Measurements from ENCODE around the gene BCAS2.

BCAS2 gene

DNA sequence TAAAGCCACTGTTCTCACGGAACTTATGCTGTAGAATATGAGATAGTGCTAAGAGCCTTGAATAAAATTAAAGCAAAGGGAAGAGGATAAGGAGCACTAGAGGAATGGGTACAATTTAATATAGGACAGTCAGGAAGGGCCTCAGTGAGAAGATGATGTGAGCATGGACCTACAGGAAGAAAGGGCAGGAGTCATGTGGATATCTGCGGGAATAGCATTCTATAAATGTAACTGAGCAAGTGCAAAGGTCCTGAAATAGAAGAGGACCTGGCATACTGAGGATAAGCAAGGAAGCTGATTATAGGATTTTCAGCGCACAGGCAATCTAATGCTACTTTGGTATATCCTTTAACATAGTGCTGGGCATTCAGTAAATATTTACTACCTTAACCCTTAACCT, 12.6 kb upstream of the BCAS2 start:
- DNase-seq (ENCODE audit: low read depth in 1 of 2, low spot score in 1 of 2), result no peak
- Histone ChIP-seq H3K4me3 (replicated peaks; ENCODE audit: insufficient read depth, low read length) (no peak overlapping the region), H3K27me3 (ENCODE audit: insufficient read depth, poor library complexity, severe bottlenecking) (peaks cover under 1% of the 10 kb centered on the region), H3K27ac (replicated peaks) (no peak overlapping the region)
- TF ChIP-seq, protein P1, sequence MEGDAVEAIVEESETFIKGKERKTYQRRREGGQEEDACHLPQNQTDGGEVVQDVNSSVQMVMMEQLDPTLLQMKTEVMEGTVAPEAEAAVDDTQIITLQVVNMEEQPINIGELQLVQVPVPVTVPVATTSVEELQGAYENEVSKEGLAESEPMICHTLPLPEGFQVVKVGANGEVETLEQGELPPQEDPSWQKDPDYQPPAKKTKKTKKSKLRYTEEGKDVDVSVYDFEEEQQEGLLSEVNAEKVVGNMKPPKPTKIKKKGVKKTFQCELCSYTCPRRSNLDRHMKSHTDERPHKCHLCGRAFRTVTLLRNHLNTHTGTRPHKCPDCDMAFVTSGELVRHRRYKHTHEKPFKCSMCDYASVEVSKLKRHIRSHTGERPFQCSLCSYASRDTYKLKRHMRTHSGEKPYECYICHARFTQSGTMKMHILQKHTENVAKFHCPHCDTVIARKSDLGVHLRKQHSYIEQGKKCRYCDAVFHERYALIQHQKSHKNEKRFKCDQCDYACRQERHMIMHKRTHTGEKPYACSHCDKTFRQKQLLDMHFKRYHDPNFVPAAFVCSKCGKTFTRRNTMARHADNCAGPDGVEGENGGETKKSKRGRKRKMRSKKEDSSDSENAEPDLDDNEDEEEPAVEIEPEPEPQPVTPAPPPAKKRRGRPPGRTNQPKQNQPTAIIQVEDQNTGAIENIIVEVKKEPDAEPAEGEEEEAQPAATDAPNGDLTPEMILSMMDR (IDR thresholded peaks at IDR 0.05; ENCODE audit: insufficient read depth, low read length), result no peak
- no peak for TF ChIP-seq SPI1 (IDR thresholded peaks at IDR 0.05; ENCODE audit: borderline replicate concordance, low read depth)
- TF ChIP-seq GABPA (IDR thresholded peaks at IDR 0.05; ENCODE audit: low read depth), result no peak
- TF ChIP-seq, protein P2, sequence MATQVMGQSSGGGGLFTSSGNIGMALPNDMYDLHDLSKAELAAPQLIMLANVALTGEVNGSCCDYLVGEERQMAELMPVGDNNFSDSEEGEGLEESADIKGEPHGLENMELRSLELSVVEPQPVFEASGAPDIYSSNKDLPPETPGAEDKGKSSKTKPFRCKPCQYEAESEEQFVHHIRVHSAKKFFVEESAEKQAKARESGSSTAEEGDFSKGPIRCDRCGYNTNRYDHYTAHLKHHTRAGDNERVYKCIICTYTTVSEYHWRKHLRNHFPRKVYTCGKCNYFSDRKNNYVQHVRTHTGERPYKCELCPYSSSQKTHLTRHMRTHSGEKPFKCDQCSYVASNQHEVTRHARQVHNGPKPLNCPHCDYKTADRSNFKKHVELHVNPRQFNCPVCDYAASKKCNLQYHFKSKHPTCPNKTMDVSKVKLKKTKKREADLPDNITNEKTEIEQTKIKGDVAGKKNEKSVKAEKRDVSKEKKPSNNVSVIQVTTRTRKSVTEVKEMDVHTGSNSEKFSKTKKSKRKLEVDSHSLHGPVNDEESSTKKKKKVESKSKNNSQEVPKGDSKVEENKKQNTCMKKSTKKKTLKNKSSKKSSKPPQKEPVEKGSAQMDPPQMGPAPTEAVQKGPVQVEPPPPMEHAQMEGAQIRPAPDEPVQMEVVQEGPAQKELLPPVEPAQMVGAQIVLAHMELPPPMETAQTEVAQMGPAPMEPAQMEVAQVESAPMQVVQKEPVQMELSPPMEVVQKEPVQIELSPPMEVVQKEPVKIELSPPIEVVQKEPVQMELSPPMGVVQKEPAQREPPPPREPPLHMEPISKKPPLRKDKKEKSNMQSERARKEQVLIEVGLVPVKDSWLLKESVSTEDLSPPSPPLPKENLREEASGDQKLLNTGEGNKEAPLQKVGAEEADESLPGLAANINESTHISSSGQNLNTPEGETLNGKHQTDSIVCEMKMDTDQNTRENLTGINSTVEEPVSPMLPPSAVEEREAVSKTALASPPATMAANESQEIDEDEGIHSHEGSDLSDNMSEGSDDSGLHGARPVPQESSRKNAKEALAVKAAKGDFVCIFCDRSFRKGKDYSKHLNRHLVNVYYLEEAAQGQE (IDR thresholded peaks at IDR 0.05; ENCODE audit: insufficient replicate concordance, low read depth), result no peak
- no peak for TF ChIP-seq POLR2AphosphoS5 (IDR thresholded peaks at IDR 0.05; ENCODE audit: low read depth)

DNA sequence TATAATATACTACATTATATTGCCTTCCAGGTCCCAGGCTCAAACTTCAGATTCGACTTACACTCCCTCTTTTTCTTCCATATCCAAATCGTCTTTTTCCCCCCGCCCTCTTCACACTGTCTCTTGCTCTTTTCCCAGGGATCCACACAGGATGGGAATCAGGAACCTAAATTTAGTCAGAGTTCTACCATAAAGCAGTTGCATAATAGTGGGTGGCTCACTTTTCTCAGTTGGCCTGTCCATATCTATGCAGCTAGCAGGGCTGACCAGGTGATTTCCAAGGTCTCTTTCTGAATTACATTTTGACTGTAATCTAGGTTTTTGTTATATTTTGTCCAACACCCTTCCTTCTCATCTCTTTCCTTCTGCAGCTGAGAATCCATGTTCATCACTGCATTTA, 7.7 kb upstream of the BCAS2 start:
- Histone ChIP-seq H3K27me3 (ENCODE audit: insufficient read depth, poor library complexity, severe bottlenecking) (no peaks in the 10 kb centered on the region), H3K4me3 (replicated peaks; ENCODE audit: insufficient read depth, low read length) (no peak overlapping the region), H3K27ac (replicated peaks) (no peak overlapping the region)
- DNase-seq (ENCODE audit: low read depth in 1 of 2, low spot score in 1 of 2), result no peak
- TF ChIP-seq POLR2AphosphoS5 (IDR thresholded peaks at IDR 0.05; ENCODE audit: low read depth), result no peak
- TF ChIP-seq, protein P1 (IDR thresholded peaks at IDR 0.05; ENCODE audit: insufficient read depth, low read length), result no peak

DNA sequence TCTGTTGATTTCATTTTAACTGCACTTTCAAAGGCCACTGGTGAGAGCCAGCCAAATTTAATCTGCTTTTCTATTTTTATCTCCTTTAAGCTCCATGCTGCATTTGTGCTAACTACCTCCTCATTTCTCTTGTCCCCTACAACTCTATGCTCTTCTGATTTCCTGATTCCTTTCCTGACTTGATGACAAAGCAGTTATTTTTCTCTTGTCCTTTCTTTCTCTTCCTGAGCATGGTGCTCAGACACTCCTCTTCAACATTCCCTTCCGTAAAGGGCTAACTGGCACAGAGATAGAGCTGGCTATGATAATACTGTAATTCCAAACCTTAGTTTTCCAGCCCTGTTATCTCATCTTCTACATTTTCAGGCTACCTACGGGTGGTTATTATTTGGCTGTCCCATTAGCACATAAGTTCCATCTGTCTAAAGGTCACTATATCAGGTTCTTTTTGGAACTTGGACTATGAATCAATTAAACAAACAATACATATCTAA, 6.8 kb upstream of the BCAS2 start:
- Histone ChIP-seq H3K27me3 (ENCODE audit: insufficient read depth, poor library complexity, severe bottlenecking) (no peaks in the 10 kb centered on the region), H3K4me3 (replicated peaks; ENCODE audit: insufficient read depth, low read length) (no peak overlapping the region), H3K27ac (replicated peaks) (no peak overlapping the region)
- no peak for DNase-seq (ENCODE audit: low read depth in 1 of 2, low spot score in 1 of 2)
- TF ChIP-seq, protein P1 (IDR thresholded peaks at IDR 0.05; ENCODE audit: insufficient read depth, low read length), result no peak
- TF ChIP-seq GABPA (IDR thresholded peaks at IDR 0.05; ENCODE audit: low read depth) (no peak), SPI1 (IDR thresholded peaks at IDR 0.05; ENCODE audit: borderline replicate concordance, low read depth) (no peak)
- TF ChIP-seq, protein P2 (IDR thresholded peaks at IDR 0.05; ENCODE audit: insufficient replicate concordance, low read depth), result no peak
